GM19438 (cell line): ENCODE measurements around the gene VTI1A.
"Not testable (repeated sequence)": the region's sequence is repeated elsewhere in the genome, so short reads cannot be mapped to it uniquely, and the experiment has no call there.

Experiments used
- ATAC-seq: cut with Tn5 transposase; IDR thresholded peaks from one replicate; pipeline ENCODE4 v1.9.1; 2021; ENCODE audit warnings: low read depth; ENCODE audit not compliant: unreplicated experiment

VTI1A gene

DNA sequence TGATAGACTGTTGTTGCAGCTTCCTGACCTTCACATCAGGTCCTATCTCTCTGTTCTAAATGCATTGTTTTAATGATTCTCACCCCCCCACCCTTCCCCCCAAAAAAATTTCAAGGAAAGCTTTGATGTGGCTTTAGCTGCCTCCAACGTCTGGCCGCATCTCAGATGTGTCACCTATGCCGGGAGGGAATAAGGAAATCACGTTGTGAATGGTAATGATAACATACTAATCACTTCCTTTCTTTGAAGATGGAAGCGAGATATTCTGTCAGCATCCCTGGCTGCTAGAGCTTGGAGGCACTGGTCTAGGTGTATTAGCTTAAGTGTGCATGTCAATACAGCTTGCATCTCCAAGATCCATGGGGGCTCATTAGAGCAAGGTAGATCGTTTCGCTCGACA is 89.6 kb downstream of the VTI1A start:
- no peak for ATAC-seq

DNA sequence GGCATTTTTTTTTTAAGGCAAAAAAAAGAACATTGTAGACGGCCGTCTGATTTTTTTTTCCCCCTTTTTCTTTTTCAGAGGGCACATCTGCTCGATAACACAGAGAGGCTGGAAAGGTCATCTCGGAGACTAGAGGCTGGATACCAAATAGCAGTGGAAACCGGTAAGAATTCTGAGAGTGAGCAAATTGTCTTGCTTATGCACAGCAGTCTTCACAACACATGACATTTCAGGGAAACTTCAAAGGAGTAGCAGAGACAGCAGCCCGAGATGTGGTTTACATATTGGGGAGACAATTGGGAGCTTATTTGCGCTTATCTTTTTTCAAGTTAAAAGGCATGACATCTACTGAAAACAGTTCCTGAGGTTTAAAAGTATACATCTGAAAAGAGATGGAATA is 91.2 kb downstream of the VTI1A start:
- ATAC-seq = no peak

DNA sequence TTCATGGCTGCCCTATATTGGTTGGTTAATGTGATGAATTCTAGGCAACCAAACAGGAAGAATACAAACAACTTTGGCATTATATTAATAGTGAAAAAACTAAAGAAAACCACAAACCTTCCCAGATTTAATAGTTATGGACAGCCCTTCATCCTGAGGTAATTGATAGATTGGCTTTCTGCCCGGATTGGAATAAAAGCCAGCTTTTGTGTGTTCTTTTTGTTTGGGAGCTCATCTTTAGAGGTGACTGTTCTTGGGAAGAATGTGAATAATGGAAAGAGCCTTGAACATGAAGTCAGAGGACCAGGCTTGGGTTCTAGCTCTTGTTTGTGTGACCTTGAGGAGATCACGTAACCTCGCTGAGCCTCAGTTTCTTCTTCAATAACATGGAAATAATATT is 92.3 kb downstream of the VTI1A start:
- no peak for ATAC-seq

DNA sequence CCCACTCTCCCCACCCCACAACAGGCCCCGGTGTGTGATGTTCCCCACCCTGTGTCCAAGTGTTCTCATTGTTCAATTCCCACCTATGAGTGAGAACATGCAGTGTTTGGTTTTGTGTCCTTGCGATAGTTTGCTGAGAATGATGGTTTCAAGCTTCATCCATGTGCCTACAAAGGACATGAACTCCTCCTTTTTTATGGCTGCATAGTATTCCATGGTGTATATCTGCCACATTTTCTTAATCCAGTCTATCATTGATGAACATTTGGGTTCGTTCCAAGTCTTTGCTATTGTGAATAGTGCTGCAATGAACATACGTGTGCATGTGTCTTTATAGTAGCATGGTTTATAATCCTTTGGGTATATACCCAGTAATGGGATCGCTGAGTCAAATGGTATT is 95.8 kb downstream of the VTI1A start:
- not testable (repeated sequence) for ATAC-seq

DNA sequence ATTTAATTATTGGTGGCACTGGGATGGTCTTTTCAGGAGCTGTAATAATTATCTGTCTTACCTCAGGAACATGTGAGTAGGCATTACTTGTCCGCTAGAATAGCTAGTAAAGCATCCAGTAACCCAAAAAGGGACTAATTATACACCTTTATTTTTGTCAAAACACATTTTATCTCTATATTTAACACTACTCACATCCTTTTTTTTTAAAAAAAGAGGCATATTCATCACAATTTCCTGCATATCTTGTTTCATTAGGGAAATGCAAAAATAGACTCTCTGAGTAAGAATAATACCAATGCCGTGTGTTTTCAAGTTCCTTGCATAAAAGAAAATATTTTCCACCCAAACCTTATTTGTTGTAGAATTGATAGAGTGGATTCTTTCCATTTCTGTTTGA is 99.5 kb downstream of the VTI1A start:
- ATAC-seq = no peak

DNA sequence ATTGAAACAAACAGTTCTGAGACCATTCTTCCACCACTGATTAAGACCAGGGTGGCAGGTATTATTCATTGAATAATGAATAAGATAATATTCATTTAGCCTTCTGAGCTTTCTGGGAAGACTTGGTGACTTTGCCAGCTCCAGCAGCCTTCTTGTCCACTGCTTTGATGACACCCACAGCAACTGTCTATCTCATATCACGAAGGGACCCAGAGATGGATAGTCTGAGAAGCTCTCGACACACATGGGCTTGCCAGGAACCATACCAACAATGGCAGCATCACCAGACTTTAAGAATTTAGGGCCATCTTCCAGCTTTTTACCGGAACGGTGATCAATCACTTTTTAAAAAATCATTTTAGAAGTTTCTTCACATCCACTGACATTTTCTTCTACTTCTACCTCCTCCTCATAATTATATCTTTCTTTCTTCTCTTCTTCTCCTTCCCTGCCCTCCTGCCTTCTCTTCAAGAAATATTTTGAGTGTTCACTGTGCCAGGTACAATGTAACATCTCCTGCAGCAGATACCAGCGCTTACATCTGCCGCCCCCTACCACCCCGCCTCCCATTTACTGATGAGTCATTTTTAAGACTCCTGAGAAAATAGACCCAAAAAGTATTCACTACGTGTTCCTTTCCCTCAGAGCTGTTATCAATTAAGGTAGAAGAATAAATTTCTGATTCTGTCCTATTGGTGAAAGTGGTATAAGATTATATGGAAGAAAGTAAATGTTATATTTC is 101.7 kb downstream of the VTI1A start:
- no peak for ATAC-seq

DNA sequence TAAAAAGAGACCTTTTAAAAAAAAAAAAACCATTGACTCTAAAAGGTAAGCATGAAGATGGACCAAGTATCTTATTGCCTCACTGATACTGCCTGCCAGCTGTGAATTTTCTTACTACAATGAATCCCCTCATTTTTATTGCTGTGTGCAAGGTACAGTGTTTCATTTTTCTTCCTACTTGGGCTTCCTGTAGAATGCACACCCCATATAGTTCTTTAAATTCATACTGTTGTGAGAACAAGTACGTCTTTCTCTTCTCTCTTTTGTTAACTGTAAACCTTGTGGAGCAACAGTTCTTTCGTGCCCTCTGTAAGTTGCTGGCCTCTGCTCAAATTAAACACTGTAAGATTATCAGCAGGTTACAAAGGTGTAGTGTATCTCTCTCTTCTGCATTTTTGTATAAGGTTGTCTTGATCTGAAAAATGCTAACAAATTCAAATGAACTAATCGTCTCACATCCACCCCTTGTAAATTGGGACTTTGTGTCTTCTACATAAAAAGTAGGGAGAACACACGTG is 105.6 kb downstream of the VTI1A start:
- ATAC-seq = no peak

DNA sequence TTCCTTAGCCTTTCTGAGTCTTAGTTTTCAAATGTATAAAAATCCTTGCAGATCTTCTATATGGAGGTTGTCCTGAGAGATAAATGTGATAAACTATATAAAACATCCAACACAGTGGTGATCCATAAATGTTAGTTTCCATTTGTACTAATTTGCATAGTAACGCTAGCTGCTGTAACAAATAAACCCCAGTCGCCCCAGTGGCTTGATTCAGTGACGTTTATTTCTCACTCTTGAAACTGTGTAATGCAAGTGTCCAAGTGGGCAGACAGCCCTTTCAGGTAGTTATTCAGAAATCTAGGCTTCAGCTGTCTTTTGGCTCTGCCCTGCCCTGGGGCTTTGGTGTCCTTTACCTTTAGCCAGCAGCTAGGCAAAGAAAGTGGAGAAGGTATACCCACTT is 106.3 kb downstream of the VTI1A start:
- ATAC-seq = no peak

DNA sequence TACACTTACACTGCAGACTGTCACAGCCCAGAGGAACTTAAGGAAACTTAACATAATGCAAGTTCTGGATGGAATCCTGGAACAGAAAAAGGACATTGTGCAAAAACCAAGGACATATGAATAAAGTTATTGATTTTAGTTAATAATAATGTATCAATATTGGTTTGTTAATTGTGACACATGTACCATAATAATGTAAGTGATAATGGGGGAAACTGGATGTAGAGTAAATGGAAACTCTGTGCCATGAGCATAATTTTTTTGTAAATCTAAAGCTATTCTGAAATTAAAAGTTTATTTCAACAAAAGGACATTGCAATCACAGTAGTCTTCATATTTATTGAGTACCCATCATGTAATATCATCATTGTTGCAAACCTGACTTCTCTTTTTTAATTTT is 107.2 kb downstream of the VTI1A start:
- no peak for ATAC-seq

DNA sequence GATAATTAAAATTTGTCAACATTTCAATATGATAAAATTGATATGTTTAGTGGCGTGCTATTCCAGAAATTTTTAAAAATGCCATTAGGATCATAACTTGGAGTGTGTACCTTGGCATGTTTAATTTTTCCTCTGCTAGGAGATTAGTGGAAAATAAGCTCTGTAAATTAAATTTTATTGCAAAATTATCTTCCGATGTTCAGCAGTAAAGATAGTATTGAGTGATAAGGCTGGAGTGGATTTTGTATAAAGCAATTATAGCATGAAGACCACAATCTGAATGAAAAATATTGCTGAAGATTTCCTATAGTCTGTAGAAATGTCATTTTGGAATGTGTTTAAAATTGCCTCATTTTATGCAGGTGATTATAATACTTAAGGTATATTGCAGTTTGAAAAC is 110.2 kb downstream of the VTI1A start:
- ATAC-seq = no peak

DNA sequence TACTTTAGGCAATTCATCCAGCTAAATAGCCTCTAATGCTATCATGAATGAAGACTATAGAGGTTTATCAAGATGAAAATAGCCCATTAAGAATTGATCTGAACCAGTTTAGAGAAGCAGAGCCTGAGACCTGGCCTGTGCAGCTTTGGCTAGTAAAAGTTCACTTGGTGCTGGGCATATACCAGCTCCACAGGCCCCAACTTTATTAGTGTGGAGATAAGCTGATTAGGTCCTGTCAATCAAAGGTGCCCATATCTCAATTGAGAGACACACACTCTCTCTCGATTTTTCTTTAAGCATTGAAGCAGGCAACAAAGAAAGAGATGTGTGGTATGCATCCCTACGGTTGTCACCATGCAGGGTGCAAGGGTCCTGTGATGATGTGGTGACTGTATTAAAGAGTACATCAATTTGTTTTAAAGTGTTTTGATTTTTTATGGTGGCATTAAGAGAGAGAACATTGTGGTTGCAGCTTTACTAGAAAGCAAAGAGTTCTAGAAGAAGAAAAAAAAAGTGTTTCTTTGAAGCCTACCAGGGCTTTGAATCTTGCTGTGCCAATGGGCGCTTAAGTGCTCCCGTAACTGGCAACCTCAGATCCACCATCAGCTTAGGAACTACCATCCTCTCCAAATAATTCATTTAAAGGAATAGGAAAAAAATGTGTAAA is 111.6 kb downstream of the VTI1A start:
- no peak for ATAC-seq

DNA sequence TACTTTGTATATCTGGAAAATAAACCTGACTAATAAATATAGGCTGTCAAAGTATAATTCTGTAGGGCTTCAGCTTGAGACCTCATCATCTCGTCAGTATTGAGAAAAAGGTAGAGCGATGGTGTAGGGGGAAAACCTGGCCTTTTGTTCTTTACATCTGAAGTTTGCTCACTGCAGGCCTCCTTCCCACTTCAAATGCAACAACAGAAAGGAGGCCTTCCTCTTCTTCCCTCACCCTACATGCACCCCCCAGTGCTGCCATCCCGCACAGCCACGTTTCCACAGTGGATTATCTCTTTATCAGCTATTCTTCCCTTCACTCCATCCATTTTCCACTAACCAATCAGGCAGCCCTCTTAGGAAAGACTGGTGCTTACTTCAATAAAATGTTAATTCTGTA is 112.3 kb downstream of the VTI1A start:
- ATAC-seq = no peak

DNA sequence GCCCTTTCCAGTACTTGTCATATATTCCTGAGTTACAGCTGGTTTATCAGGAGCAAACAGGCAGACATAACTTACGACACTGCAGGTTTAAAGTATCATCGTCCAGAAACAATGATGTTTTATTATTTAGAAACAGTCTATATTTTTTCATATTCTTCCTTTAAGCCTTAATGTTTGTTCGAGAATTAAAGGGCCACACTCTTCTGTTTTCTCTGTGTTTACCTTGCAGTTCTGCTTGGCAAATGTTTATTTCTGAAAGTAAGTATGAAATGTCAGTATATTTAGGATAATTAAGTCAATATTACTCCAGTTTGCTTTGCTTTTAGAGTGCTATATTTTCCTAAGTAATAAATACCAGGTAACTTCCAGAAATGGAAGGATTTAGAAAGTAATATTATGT is 115.1 kb downstream of the VTI1A start:
- no peak for ATAC-seq

DNA sequence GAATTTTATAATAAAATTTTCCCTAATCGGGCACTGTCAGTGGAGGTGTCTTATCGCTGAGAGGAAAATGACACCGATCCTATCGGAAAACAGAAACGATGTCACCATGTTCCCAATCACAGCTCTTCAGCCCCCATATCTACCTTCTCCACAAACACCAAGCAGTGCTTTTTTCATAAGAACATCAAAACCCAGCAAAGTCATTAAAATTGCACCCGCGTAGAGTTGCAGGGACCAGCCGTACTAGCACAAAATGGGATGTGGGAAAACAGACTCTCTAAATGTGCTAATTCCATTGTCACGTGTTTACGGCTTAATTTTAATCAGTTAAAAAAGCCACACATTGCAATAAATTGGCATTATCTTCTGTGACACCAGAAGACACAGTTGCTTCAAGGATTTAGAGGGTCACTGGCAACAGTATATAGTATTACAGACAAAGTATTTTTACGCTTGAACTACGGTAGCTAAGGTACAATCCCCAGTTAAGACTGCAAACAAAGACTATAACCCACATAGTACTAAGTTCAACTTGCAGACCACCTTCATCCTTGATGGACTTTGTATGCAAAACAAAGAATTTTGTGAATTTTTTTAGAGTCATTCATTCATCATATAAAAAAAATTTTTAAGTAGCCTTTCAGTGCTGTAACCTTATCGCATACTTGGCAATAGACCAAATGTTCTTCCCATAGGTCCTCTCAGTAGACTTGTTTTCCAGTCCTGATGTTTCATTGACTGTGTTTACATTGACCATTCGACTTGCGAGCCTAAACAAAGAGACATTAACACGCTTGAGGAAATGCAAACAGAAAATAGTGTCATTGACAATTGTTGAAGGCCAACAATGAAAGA is 116.0 kb downstream of the VTI1A start:
- no peak for ATAC-seq

DNA sequence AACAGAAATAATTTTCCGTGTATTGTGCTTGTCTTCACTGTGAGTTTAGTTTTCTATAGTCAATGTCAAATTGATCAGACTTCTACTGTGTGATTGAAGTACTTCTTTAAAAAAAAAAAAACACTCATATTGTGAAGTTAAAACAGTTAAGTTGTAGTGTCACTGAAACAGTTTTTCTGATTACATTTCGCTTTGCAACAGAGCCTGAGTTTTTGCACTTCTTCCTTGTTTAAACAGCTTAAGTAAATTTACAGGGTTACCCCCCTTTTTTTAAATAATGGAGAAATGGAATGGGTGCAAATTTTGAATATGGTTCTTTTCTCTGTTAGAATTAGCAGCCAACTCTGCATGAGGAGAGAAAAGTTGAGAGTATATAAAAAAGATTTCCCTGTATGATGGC is 117.3 kb downstream of the VTI1A start:
- ATAC-seq = no peak

DNA sequence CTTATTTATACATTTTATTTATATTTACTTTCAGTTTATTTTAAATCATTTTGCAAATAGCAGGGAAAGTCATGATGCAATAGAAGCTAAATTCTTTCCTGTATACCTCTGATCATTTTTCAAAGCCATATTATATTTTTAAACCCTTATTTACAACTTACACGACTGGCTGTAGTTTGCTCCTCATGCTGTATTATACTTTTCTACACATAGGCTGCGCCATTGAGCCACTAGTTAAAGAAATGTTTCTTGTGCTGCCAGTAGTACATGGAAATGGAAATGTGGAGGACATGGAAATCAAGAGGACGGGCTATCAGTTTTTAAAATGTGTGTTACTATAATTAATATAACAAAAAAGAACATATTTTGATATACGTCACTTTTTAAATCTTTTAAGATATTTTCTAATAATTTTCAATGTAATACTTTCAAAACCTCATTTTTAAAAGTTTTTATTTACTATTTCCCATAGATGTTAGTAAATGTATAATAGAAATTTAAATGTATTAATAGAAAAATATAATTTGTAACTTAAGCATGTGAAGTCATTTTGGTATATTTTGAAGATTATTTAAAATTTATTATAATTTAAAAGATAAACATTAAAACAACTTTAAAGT is 118.5 kb downstream of the VTI1A start:
- ATAC-seq = no peak

DNA sequence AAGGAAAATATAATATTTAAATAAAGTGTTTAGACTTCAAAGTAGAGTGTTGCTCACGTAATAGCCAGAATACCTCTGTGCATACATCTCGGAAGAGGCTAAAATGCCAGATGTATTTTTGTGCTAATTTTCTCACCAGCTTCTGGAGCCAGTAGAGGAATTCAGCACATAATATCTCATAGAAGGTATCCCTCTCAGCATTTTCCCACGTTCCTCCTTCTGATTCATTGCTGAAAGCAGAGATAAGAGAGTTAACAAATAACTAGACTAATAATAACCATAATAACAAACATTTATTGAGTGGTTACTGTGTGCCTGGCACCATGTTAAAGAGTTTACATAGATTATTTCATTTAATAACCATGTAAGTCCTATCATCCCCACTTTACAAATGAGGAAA is 123.6 kb downstream of the VTI1A start:
- ATAC-seq = no peak

DNA sequence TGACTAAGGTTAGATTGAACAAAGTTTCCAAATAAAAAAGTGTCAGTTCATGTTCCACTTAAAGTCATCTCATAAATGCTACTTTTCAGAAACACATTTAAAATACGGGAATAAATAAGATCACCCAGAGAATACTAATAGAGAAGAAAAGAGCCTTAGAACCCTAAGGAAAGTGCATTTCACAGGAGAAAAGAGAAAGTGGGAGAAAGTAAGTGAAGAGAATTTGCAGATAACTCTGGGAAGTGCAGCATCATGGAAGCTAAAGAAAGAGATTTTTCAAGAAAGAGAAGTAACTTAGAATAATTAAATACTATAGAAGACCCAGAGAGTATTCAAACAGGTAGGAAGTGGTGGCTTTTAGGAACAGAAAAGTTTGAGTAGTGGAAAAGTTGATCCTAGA is 132.6 kb downstream of the VTI1A start:
- ATAC-seq = no peak

DNA sequence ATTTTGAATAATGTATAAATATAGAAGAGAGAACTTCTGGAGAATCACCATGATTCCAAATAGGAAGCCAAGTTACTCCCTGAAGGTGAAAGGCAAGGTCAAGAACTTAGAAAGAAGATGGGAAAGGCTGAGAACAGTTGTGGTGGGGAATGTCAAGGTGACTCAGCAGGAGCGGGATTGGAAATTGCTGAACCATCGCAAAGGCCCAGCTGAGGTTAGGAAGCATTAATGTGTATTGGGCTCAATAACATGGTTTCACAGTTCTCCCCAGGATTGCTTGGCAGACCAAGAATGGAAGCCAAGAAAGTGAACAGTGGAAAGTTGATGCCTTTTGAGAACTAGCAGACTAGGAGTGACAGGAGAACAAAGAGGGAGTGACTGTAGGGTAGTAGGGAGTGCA is 133.3 kb downstream of the VTI1A start:
- ATAC-seq = no peak

DNA sequence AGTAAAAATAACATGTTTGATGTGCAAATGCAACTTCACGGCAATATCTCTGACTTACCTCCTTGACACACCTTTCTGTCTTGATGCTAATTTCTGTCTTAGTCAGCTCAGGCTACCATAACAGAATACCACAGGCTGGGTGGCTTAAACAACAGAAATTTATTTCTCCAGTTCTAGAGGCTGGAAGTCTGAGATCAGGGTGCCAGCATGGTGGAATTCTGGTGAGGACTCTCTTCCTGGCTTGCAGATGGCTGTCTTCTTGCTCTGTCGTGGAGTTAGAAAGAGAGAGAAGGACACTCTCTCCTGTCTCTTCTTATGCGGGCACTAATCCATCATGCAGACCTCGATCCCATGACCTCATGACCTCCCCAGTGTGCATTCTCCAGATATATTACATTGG is 134.9 kb downstream of the VTI1A start:
- no peak for ATAC-seq
